Measurements from ENCODE around the gene CHAT.

The CHAT gene

DNA sequence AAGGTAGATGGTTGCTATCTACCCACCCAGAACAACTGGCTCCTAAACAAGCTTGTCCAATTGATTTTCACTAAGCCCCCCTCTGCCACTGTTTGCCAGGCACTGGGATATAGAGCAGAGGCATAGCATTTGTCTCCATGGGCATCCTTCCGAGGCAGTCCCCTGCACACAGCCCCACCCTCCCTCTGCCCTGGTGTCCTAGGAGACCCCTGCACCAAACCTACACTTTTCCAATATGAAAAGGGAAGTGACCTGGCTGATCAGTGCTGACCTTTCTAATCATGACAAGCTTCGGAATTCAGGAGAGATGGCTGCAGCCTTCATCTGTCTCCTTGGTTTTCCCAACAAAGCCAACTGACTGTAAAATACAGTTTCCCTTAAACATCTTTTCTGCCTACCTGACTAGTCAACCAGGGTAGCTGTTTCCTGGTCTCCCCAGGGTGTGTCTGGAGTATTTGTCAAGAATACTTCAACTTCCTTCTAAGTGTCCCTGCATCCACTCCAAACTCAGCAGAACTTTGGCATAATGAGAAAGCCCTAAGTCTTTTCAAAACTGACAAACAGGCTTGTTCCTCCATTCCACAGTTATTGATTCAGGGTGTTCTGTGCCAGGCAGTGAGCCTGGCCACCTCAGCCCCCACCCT is 11.3 kb upstream of the CHAT start:
- DNase-seq: no peak
- Histone ChIP-seq H3K36me3 (ENCODE audit: control insufficient read depth in 1 of 2, insufficient read depth in 2 of 2, low read depth in 1 of 2, low read length in 2 of 2) (no peaks in the 10 kb centered on the region), H3K14ac (ENCODE audit: low read length in 2 of 2) (no peak overlapping the region), H2BK5ac (ENCODE audit: low read depth, low read length, poor library complexity, severe bottlenecking) (no peak overlapping the region), H3K27ac (ENCODE audit: low read length, poor library complexity, severe bottlenecking) (no peak overlapping the region), H3K18ac (ENCODE audit: low read depth in 1 of 2, low read length in 2 of 2) (no peak overlapping the region), H3K4me2 (ENCODE audit: low read length, poor library complexity, severe bottlenecking) (no peak overlapping the region), H2BK12ac (ENCODE audit: low read length in 2 of 2) (no peak overlapping the region), H3K4me1 (ENCODE audit: control insufficient read depth, insufficient read depth, low read depth, low read length) (peaks cover 9% of the 10 kb centered on the region), H2BK120ac (ENCODE audit: low read depth, low read length) (no peak overlapping the region), H3K79me1 (replicated peaks; ENCODE audit: low read length, poor library complexity, severe bottlenecking) (no peaks in the 10 kb centered on the region), H3K4me3 (ENCODE audit: insufficient read depth in 1 of 2, low read depth in 1 of 2, low read length in 2 of 2) (no peak overlapping the region), H2AFZ (ENCODE audit: low read depth, low read length) (no peak overlapping the region), H2AK5ac (ENCODE audit: low read length, severe bottlenecking) (no peak overlapping the region), H3K9ac (ENCODE audit: low read length) (no peak overlapping the region), H3K27me3 (ENCODE audit: control insufficient read depth in 1 of 2, insufficient read depth in 1 of 2, low read length in 2 of 2) (peaks cover 41 to 63% of the 10 kb centered on the region in 2 experiments), H3K9me3 (ENCODE audit: control insufficient read depth, low read length) (no peaks in the 10 kb centered on the region), H4K8ac (ENCODE audit: low read length) (no peak overlapping the region), H4K91ac (ENCODE audit: low read length) (no peak overlapping the region), H3K23ac (ENCODE audit: low read length in 2 of 2) (no peak overlapping the region), H2BK15ac (ENCODE audit: low read depth, poor library complexity, severe bottlenecking) (no peak overlapping the region), H3K4ac (ENCODE audit: low read depth in 1 of 2, low read length in 2 of 2) (no peak overlapping the region)
- WGBS: 75% methylated on average over 2 of the region's 2 CpGs

DNA sequence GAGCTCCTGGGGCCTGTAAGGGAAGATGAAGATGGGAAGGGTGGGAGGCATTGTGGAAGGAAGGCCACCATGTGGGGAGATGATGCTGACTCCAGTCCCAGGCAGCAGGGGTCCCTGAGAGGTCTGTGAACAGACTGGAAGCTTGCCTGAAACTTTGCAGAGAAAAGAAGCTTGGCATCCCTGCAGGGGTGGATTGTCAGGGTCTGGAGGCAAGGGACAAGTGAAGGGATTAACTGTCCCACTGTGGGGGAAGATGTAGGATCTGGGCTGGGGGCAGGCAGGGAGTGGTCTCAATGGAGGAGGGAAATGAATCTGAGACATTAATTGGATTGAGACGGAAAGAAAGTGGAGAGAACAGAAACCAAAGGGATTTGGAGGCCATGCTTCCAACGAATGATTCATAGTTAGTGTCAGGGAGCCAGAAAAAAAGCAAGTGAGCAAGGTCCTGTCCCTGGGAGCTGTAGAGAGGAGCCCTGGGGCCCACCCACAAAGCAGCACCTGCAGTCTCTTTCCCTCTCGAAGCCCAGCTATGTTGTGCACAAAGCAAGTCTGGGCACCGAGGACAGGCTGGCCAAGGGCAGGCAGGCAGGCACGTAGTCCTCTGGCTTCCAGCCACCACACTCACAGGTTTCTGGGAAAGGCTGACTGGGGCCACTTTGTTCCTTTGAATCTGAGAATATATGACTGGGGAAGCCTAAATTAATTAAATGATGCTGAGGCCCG is 8.5 kb upstream of the CHAT start:
- H3K4me1 ChIP-seq (ENCODE audit: control insufficient read depth, insufficient read depth, low read depth, low read length): peaks cover 17% of the 10 kb centered on the region
- H3K4me3 ChIP-seq (ENCODE audit: insufficient read depth in 1 of 2, low read depth in 1 of 2, low read length in 2 of 2): no peak overlapping the region
- no peaks in the 10 kb centered on the region for H3K9me3 ChIP-seq (ENCODE audit: control insufficient read depth, low read length)
- H3K79me1 ChIP-seq (replicated peaks; ENCODE audit: low read length, poor library complexity, severe bottlenecking): no peaks in the 10 kb centered on the region
- H2AK5ac ChIP-seq (ENCODE audit: low read length, severe bottlenecking): no peak overlapping the region
- H3K4me2 ChIP-seq (ENCODE audit: low read length, poor library complexity, severe bottlenecking): no peak overlapping the region
- no peak overlapping the region for H4K8ac ChIP-seq (ENCODE audit: low read length)
- no peak overlapping the region for H3K14ac ChIP-seq (ENCODE audit: low read length in 2 of 2)
- no peak overlapping the region for H3K18ac ChIP-seq (ENCODE audit: low read depth in 1 of 2, low read length in 2 of 2)
- no peak overlapping the region for H2BK5ac ChIP-seq (ENCODE audit: low read depth, low read length, poor library complexity, severe bottlenecking)
- 80% methylated on average over 6 of the region's 6 CpGs for WGBS
- no peak overlapping the region for H3K9ac ChIP-seq (ENCODE audit: low read length)
- H3K4ac ChIP-seq (ENCODE audit: low read depth in 1 of 2, low read length in 2 of 2): no peak overlapping the region
- H2AFZ ChIP-seq (ENCODE audit: low read depth, low read length): no peak overlapping the region
- H3K36me3 ChIP-seq (ENCODE audit: control insufficient read depth in 1 of 2, insufficient read depth in 2 of 2, low read depth in 1 of 2, low read length in 2 of 2): no peaks in the 10 kb centered on the region
- H2BK120ac ChIP-seq (ENCODE audit: low read depth, low read length): no peak overlapping the region
- no peak overlapping the region for H3K27ac ChIP-seq (ENCODE audit: low read length, poor library complexity, severe bottlenecking)
- no peak for DNase-seq
- no peak overlapping the region for H2BK15ac ChIP-seq (ENCODE audit: low read depth, poor library complexity, severe bottlenecking)
- no peak overlapping the region for H3K23ac ChIP-seq (ENCODE audit: low read length in 2 of 2)
- H3K27me3 ChIP-seq (ENCODE audit: control insufficient read depth in 1 of 2, insufficient read depth in 1 of 2, low read length in 2 of 2): peaks cover 61 to 65% of the 10 kb centered on the region in 2 experiments
- no peak overlapping the region for H2BK12ac ChIP-seq (ENCODE audit: low read length in 2 of 2)
- no peak overlapping the region for H4K91ac ChIP-seq (ENCODE audit: low read length)

DNA sequence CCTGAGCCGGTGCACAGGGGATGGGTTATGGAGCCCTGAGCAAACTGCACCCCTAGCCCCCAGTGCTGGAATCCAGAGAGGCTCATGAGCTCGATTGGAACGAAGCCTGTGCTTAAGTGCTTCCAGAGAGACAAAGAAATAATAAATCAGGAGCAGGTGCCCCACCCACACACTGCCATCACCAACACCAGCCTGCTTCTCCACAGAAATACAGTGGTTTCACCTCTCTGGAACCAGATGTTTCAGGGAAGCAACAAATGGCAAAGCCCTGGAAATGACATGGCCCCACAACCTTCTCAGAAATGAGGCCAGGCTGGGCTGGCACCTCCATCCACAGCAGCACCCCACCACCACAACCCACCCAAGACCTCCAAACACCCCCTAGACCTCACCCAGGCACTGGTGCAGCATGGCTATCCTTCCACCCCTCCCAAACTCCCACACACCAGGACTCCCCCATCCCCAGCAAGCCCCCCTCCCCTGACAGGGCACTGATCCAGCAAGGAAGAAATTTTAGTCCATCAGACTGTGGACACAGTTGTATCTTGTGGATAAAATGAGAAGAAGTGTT is 7.8 kb upstream of the CHAT start:
- Histone ChIP-seq H2BK120ac (ENCODE audit: low read depth, low read length) (no peak overlapping the region), H4K91ac (ENCODE audit: low read length) (no peak overlapping the region), H3K14ac (ENCODE audit: low read length in 2 of 2) (no peak overlapping the region), H3K27me3 (ENCODE audit: control insufficient read depth in 1 of 2, insufficient read depth in 1 of 2, low read length in 2 of 2) (peaks cover 68 to 72% of the 10 kb centered on the region in 2 experiments), H3K27ac (ENCODE audit: low read length, poor library complexity, severe bottlenecking) (no peak overlapping the region), H2AFZ (ENCODE audit: low read depth, low read length) (no peak overlapping the region), H2BK15ac (ENCODE audit: low read depth, poor library complexity, severe bottlenecking) (no peak overlapping the region), H3K9me3 (ENCODE audit: control insufficient read depth, low read length) (no peaks in the 10 kb centered on the region), H3K79me1 (replicated peaks; ENCODE audit: low read length, poor library complexity, severe bottlenecking) (no peaks in the 10 kb centered on the region), H2BK12ac (ENCODE audit: low read length in 2 of 2) (no peak overlapping the region), H2AK5ac (ENCODE audit: low read length, severe bottlenecking) (no peak overlapping the region), H3K18ac (ENCODE audit: low read depth in 1 of 2, low read length in 2 of 2) (no peak overlapping the region), H3K4me1 (ENCODE audit: control insufficient read depth, insufficient read depth, low read depth, low read length) (peaks cover 20% of the 10 kb centered on the region), H3K36me3 (ENCODE audit: control insufficient read depth in 1 of 2, insufficient read depth in 2 of 2, low read depth in 1 of 2, low read length in 2 of 2) (peaks cover 0 to 2% of the 10 kb centered on the region in 2 experiments), H3K4ac (ENCODE audit: low read depth in 1 of 2, low read length in 2 of 2) (no peak overlapping the region), H3K23ac (ENCODE audit: low read length in 2 of 2) (no peak overlapping the region), H3K4me2 (ENCODE audit: low read length, poor library complexity, severe bottlenecking) (no peak overlapping the region), H3K9ac (ENCODE audit: low read length) (no peak overlapping the region), H3K4me3 (ENCODE audit: insufficient read depth in 1 of 2, low read depth in 1 of 2, low read length in 2 of 2) (no peak overlapping the region), H4K8ac (ENCODE audit: low read length) (no peak overlapping the region), H2BK5ac (ENCODE audit: low read depth, low read length, poor library complexity, severe bottlenecking) (no peak overlapping the region)
- WGBS: 33% methylated on average over 3 of the region's 3 CpGs
- DNase-seq: no peak

DNA sequence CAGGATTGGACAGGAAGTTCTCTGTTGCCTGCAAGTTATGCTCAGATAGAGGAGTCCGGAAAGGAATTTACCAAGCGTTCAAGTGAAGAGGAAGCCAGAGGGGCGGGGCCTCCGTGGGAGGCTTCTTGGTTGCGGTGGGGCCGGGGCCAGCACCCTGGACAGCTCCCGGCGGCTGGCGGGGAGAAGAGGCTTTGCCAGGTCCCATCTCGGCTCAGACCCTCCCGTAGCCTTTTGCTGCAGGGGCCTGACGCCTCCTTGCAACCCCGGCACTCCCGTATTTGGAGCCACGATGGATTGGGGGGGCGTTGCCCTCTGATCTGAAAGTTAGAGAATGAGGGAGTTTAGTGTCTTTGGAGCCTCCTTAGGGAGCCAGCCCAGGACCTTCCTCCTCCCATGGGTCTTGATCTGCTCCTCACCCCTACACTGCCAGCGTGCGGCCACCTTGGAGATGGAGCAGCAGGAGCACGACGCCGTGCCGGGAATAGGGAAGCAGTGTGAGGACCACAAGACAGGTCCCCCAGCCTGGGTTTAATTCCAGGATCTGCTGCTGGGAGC is 6.8 kb upstream of the CHAT start:
- Histone ChIP-seq H3K9ac (ENCODE audit: low read length) (no peak overlapping the region), H4K91ac (ENCODE audit: low read length) (no peak overlapping the region), H3K18ac (ENCODE audit: low read depth in 1 of 2, low read length in 2 of 2) (no peak overlapping the region), H2BK5ac (ENCODE audit: low read depth, low read length, poor library complexity, severe bottlenecking) (no peak overlapping the region), H2AFZ (ENCODE audit: low read depth, low read length) (no peak overlapping the region), H2AK5ac (ENCODE audit: low read length, severe bottlenecking) (no peak overlapping the region), H3K4me1 (ENCODE audit: control insufficient read depth, insufficient read depth, low read depth, low read length) (peaks cover 22% of the 10 kb centered on the region), H2BK12ac (ENCODE audit: low read length in 2 of 2) (no peak overlapping the region), H3K27ac (ENCODE audit: low read length, poor library complexity, severe bottlenecking) (no peak overlapping the region), H3K27me3 (ENCODE audit: control insufficient read depth in 1 of 2, insufficient read depth in 1 of 2, low read length in 2 of 2) (peaks cover 73 to 77% of the 10 kb centered on the region in 2 experiments), H3K14ac (ENCODE audit: low read length in 2 of 2) (no peak overlapping the region), H2BK120ac (ENCODE audit: low read depth, low read length) (no peak overlapping the region), H3K4me3 (ENCODE audit: insufficient read depth in 1 of 2, low read depth in 1 of 2, low read length in 2 of 2) (no peak overlapping the region), H2BK15ac (ENCODE audit: low read depth, poor library complexity, severe bottlenecking) (no peak overlapping the region), H4K8ac (ENCODE audit: low read length) (no peak overlapping the region), H3K79me1 (replicated peaks; ENCODE audit: low read length, poor library complexity, severe bottlenecking) (no peaks in the 10 kb centered on the region), H3K4ac (ENCODE audit: low read depth in 1 of 2, low read length in 2 of 2) (no peak overlapping the region), H3K23ac (ENCODE audit: low read length in 2 of 2) (no peak overlapping the region), H3K4me2 (ENCODE audit: low read length, poor library complexity, severe bottlenecking) (no peak overlapping the region), H3K36me3 (ENCODE audit: control insufficient read depth in 1 of 2, insufficient read depth in 2 of 2, low read depth in 1 of 2, low read length in 2 of 2) (peaks cover 0 to 5% of the 10 kb centered on the region in 2 experiments), H3K9me3 (ENCODE audit: control insufficient read depth, low read length) (no peaks in the 10 kb centered on the region)
- DNase-seq: peak; percentile 63
- 4% methylated on average over 21 of the region's 22 CpGs for WGBS

Data from mesenchymal stem cell (in vitro differentiated cells and primary cell).